Measurements from ENCODE around the gene GPC1. TPM values are rescaled to one million over a fixed set of nuclear protein-coding genes. Genes with fewer than 3 reads are reported as not detected.

GPC1 gene
- total and polyA plus RNA-seq, 4 donors: 23.2 to 62.5 (median 26.5) TPM

GRCh38 chr2:240469239-240469636 lies 33.8 kb downstream of the GPC1 start:
- no peak overlapping the region for H3K27ac ChIP-seq (ENCODE audit: low read depth in 1 of 2, low read length in 1 of 2)
- ATAC-seq (ENCODE audit: insufficient read depth, low FRiP score) (no peak), DNase-seq (peak in 1 of 3 donors; percentile 22)
- TF ChIP-seq CTCF (IDR thresholded peaks at IDR 0.05; ENCODE audit: control extremely low read depth, extremely low read depth): no peak
- H3K9me3 ChIP-seq (ENCODE audit: control insufficient read depth in 4 of 4, insufficient read depth in 3 of 4, low read length in 3 of 4): peaks cover 0 to 5% (median 0%) of the 10 kb centered on the region in 4 donors
- H3K9ac ChIP-seq (ENCODE audit: insufficient read depth in 1 of 2, low read length in 2 of 2): no peak overlapping the region
- H3K4me1 ChIP-seq (ENCODE audit: control insufficient read depth in 5 of 5, insufficient read depth in 5 of 5, low read length in 5 of 5): peaks cover 0 to 7% (median 0%) of the 10 kb centered on the region in 5 donors
- no peaks in the 10 kb centered on the region for H3K27me3 ChIP-seq (ENCODE audit: control insufficient read depth in 3 of 3, insufficient read depth in 3 of 3, low read length in 2 of 3)
- WGBS, 2 donors: 64 to 81% methylated on average over 10 of the region's 10 CpGs
- no peak overlapping the region for H3K4me3 ChIP-seq
- H3K36me3 ChIP-seq (ENCODE audit: control insufficient read depth in 4 of 4, insufficient read depth in 4 of 4, low read length in 4 of 4): peaks cover 0 to 15% (median under 1%) of the 10 kb centered on the region in 4 donors

DNA sequence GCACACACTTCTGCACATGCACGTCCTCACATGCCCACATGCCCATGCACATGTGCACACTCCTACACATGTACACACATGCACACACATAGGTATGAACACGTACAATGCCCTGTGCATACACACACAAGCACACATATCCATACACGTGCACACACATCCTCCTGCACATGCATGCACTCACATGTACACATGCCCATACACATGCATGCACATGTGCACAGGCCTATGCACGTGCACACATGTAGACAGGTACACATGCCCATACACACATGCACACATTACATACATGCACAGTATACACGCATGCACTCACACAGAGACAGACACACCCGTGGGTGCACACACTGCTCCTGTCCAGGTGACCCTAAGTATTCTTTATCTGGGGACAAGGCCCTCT lies 34.3 kb downstream of the GPC1 start:
- ATAC-seq (ENCODE audit: insufficient read depth, low FRiP score) (no peak), DNase-seq (no peak)
- H3K9me3 ChIP-seq (ENCODE audit: control insufficient read depth in 4 of 4, insufficient read depth in 3 of 4, low read length in 3 of 4): peaks cover 0 to 5% (median 0%) of the 10 kb centered on the region in 4 donors
- H3K27ac ChIP-seq (ENCODE audit: low read depth in 1 of 2, low read length in 1 of 2): no peak overlapping the region
- no peak overlapping the region for H3K9ac ChIP-seq (ENCODE audit: insufficient read depth in 1 of 2, low read length in 2 of 2)
- H3K27me3 ChIP-seq (ENCODE audit: control insufficient read depth in 3 of 3, insufficient read depth in 3 of 3, low read length in 2 of 3): no peaks in the 10 kb centered on the region
- H3K36me3 ChIP-seq (ENCODE audit: control insufficient read depth in 4 of 4, insufficient read depth in 4 of 4, low read length in 4 of 4): peaks cover 0 to 11% (median 0%) of the 10 kb centered on the region in 4 donors
- no peak overlapping the region for H3K4me3 ChIP-seq
- peaks cover 0 to 7% (median 0%) of the 10 kb centered on the region in 5 donors for H3K4me1 ChIP-seq (ENCODE audit: control insufficient read depth in 5 of 5, insufficient read depth in 5 of 5, low read length in 5 of 5)
- 92 to 95% methylated on average over 6 of the region's 6 CpGs for WGBS, 2 donors
- no peak for TF ChIP-seq CTCF (IDR thresholded peaks at IDR 0.05; ENCODE audit: control extremely low read depth, extremely low read depth)

GRCh38 chr2:240472078-240472790 lies 36.8 kb downstream of the GPC1 start:
- WGBS, 2 donors: 94 to 98% methylated on average over 11 of the region's 11 CpGs
- peaks cover 0 to 7% (median 0%) of the 10 kb centered on the region in 5 donors for H3K4me1 ChIP-seq (ENCODE audit: control insufficient read depth in 5 of 5, insufficient read depth in 5 of 5, low read length in 5 of 5)
- H3K27me3 ChIP-seq (ENCODE audit: control insufficient read depth in 3 of 3, insufficient read depth in 3 of 3, low read length in 2 of 3): no peaks in the 10 kb centered on the region
- no peak for ATAC-seq (ENCODE audit: insufficient read depth, low FRiP score)
- H3K36me3 ChIP-seq (ENCODE audit: control insufficient read depth in 4 of 4, insufficient read depth in 4 of 4, low read length in 4 of 4): no peaks in the 10 kb centered on the region
- no peak for TF ChIP-seq CTCF (IDR thresholded peaks at IDR 0.05; ENCODE audit: control extremely low read depth, extremely low read depth)
- DNase-seq: no peak
- no peak overlapping the region for H3K27ac ChIP-seq (ENCODE audit: low read depth in 1 of 2, low read length in 1 of 2)
- H3K9me3 ChIP-seq (ENCODE audit: control insufficient read depth in 4 of 4, insufficient read depth in 3 of 4, low read length in 3 of 4): peaks cover 0 to 7% (median 0%) of the 10 kb centered on the region in 4 donors
- no peak overlapping the region for H3K4me3 ChIP-seq
- H3K9ac ChIP-seq (ENCODE audit: insufficient read depth in 1 of 2, low read length in 2 of 2): no peak overlapping the region

Data from lung (tissue), 12 donors.